Omental fat pad (tissue), 4 donors: ENCODE data around the gene JUP. TPM values are rescaled to one million over a fixed set of nuclear protein-coding genes. Genes with fewer than 3 reads are reported as not detected.
"Not testable (repeated sequence)": the region's sequence is repeated elsewhere in the genome, so short reads cannot be mapped to it uniquely, and the experiment has no call there.

Experiments used
- ATAC-seq: fragments of 150-250 bp; one replicate; pipeline ENCODE4 v1.9.1; 2016; ENCODE audit warnings: mild to moderate bottlenecking, moderate library complexity; ENCODE audit not compliant: low FRiP score
- DNase-seq: peaks from one replicate; pipeline ENCODE4 v3.0.0-alpha.2; 2019; ENCODE audit warnings: low spot score
- CTCF ChIP-seq, 3 donors: fragments of 450-650 bp; IDR thresholded peaks; one replicate each; pipeline ENCODE4 v1.5.1; 2016 to 2017; ENCODE audit warnings: antibody characterized with exemption in 3 of 3, mild to moderate bottlenecking in 3 of 3, moderate library complexity in 2 of 3
- total RNA-seq, 4 donors: library from RNA; depleted of rRNA; stranded (reverse); fragments of >200 nt; gene quantifications; one replicate each; pipeline ENCODE4 v1.1.0, GENCODE V29; 2016

The JUP gene
- total RNA-seq, 4 donors from 2014 or later, result 34.8 to 84.5 (median 39.0) TPM

GRCh38 chr17:41777157-41777573 lies 9.3 kb downstream of the JUP start:
- DNase-seq (no peak), ATAC-seq (peak; percentile 35)
- TF ChIP-seq CTCF (IDR thresholded peaks at IDR 0.05), result no peak

GRCh38 chr17:41776262-41776900 lies 10.1 kb downstream of the JUP start:
- not testable (repeated sequence) for DNase-seq, ATAC-seq

- no peak for DNase-seq
- no peak for ATAC-seq
- no peak for TF ChIP-seq CTCF (IDR thresholded peaks at IDR 0.05)
Observed at GRCh38 chr17:41775394-41776226, 10.9 kb downstream of the JUP start.

- ATAC-seq (no peak), DNase-seq (no peak)
- TF ChIP-seq CTCF (IDR thresholded peaks at IDR 0.05), result no peak
Observed at GRCh38 chr17:41773731-41774193, 12.7 kb downstream of the JUP start.

- no peak for TF ChIP-seq CTCF (IDR thresholded peaks at IDR 0.05)
- DNase-seq, result no peak
- no peak for ATAC-seq
Observed at GRCh38 chr17:41773190-41773588, 13.3 kb downstream of the JUP start.

GRCh38 chr17:41772586-41773189 lies 13.8 kb downstream of the JUP start:
- ATAC-seq (no peak), DNase-seq (no peak)
- TF ChIP-seq CTCF (IDR thresholded peaks at IDR 0.05), result no peak

GRCh38 chr17:41772218-41772585 lies 14.3 kb downstream of the JUP start:
- ATAC-seq, result no peak
- DNase-seq, result no peak
- TF ChIP-seq CTCF (IDR thresholded peaks at IDR 0.05), result no peak
